NCI-H187 treated with DMSO at 0.1 percent for 48 hours (cell line): ENCODE measurements around the gene TEX53.

Source experiments
- DNase-seq: peaks from one replicate; lab custom pipeline; 2025; lab: John Stamatoyannopoulos, UW

Gene TEX53

DNA sequence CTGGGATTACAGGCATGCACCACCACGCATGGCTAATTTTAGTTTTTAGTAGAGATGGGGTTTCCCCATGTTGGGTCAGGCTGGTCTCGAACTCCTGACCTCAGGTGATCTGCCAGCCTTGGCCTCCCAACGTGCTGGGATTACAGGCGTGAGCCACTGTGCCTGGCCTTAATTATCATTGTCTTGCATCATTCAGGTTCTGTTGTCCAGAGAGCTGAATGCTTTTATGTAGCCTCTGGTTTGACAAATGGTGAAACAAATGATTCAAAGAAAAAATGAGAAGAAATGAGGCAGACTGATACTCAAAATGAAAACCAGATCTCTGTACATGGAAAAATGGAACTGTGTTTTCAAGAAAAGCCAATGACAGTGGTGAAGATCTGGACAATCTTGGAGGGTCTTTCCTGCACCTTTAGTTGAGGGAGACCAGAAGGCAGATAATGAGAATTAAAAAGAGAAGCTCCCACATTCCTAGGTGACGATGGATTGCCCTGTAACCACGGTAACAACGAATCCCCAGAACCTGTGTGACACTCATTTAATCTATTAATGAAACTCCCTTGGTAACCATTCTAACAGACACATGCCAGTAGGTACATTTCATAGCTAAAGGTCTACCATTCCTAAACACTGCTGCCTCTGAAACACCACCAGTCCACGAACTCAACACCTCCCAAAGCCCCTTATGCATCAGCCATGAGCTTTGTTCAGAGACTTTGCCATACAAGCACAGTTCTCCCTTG lies 22.8 kb upstream of the TEX53 start:
- DNase-seq: no peak

DNA sequence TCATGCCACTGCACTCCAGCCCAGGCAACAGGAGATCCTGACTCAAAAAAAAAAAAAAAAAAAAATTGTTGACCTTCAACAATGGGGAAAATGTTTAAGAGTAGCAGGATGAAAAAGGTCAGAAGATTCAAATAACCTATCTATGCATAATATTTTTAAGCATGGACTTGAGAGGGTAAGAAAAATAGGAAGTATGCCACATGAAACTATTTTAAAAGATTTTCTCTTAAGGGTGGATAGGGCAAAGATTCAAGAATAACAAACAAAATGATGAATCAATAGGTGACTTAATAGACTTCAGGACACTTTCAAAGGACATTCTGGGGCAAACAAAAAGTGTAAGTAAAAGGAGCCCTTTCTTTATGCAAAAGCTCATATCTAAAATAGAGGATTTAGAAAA lies 21.2 kb upstream of the TEX53 start:
- DNase-seq: no peak

DNA sequence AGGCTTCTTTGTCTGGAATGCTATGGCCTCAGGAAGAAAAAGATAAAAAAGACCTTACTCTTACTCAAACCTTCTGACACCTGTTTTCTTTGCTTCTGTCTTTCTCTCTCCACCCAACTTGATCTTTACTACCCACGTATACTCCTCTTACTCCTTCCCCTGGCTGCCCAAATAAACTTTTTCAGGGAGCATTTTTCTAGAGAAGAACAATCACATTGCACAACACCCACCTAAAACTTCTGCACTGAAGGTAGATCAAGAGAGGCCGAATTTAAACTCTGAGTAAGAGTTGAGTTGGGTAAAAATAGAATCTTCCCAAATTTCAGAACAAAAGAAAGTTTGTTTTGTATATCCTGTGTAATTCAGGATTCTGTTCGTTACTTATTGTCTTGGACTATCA lies 20.5 kb upstream of the TEX53 start:
- DNase-seq: no peak

DNA sequence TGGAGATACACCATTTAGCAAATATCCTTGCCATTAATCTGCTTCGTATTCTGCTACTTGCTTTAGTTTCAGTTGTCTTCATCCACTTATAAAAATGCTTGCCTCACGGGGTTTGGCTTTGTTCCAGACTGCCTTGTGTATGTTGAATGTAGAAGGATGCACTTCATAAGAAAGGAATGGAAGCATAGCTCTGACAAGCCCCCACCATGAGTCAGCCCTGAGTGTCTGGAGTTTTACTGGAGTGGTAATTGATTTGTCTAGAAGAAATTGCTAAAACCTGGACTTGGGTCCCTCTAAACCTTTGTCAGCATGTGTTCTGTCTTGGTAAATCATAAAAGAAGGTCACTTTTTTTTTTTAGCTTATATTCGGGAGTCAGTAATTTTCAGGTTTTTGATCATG lies 19.8 kb upstream of the TEX53 start:
- DNase-seq: peak; percentile 63

DNA sequence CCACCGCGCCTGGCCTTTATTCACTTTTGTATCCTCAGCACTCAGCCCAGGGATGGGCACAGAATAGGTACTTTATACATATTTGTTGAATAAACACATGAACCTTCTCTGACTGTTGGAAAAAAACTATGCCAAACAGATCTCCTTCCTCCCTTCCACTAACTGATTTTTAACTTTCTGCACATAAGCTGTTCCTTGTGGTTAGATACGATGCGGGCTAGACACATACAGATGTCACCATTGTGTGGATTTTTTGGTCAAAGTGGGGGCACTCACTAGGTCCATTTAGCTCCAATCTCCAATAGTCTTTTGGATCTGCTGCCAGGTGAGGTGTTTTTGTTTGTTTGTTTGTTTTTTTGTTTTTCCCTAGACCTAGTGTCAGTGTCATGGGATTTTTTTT lies 19.3 kb upstream of the TEX53 start:
- no peak for DNase-seq

DNA sequence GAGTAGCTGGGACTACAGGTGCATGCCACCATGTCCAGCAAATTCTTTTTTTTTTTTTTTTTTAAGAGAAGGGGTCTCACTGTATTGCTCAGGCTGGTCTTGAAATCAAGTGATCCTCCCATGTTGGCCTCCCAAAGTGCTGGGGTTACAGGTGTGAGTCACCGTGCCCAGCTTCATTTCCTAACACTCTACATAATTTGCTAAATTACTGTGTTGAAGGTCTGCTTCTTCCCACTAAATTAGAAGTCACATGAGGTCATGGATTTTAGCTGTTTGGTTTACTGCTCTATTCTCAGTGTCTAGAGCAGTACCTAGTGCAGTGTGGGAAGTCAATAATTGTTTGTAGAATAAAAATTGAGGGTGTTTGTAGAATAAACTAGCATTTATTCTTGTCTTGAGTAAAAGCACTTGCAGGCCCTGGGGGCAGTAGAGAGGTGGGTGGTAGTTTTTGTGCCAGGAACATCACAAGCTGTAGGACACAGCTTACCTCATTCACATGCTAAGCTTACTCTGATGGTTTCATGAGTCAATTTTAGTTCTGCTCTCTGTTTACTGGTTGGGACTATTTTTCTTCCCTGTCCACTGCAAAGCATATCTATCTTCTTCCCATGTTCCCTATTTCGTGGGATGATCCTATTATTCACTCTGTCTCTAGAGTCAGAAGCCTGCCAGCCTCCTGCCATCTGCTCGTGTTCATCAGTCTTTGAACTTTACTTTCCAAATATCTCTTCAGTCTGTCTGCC lies 17.4 kb upstream of the TEX53 start:
- no peak for DNase-seq

DNA sequence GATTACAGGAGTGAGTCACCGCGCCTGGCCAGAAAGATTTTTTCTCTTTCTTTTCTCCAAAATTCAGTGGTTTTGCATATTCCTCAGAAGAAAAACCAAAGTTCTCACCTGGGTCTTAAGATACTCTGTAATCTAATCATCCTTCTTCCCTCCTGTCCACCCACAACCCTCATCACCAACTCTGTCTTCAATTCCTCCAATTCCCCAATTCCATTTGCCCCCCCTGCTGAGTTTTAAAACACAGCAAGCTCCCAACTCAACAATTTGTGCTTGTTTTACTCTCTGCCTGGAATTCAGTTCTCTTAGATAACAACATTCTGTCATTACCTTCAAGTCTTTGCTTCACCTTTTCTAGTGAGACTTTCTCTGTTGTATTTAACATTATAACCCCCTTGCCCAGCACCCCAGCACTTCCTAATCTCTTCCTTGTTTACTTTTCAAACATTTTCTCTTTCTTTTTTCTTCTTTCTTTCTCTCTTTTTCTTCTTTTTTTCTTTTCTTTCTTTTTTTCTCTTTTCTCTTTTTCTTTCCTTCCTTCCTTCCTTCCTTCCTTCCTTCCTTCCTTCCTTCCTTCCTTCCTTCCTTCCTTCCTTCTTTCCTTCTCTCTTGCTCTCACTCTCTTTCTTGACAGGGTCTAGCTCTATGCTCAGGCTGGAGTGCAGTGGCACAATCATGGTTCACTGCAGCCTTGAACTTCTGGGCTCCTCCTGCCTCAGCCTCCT lies 16.6 kb upstream of the TEX53 start:
- DNase-seq: no peak

DNA sequence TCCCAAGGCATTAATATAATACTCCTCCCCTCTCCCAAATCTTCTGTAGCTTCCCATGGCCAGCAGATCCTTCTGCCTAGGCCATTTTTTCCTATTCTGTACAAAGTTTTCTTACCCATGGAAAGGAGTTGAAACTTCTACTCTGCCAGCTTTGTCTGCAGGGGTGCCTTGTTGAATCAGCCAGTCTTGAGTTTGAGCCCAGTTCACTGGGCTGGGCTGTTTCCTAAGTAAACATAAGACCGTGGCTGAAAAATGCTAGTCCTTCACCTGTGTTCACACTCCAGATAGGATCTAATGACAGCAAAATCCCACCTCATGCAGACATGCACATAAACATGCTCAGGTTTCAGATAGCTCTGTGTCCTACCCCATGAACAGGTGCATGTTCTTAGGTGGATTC lies 14.0 kb upstream of the TEX53 start:
- no peak for DNase-seq

DNA sequence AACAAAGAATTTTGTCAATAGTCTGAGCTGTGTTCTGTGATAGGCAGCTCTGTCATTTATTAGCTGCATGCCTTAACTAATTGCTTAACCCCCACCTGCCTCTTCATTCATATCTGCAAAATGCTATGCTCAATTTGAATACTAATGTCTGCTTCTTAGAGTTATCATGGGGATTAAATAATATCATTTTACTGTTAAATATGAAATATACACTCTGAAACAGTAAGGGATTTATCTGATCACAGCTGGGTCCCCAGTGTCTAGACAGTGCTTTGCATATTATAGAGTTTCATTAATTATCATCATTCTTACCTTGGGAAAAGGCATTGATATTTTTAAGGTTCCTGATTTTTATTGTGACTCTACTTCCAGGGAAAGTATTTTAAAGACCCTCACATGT lies 12.4 kb upstream of the TEX53 start:
- no peak for DNase-seq

DNA sequence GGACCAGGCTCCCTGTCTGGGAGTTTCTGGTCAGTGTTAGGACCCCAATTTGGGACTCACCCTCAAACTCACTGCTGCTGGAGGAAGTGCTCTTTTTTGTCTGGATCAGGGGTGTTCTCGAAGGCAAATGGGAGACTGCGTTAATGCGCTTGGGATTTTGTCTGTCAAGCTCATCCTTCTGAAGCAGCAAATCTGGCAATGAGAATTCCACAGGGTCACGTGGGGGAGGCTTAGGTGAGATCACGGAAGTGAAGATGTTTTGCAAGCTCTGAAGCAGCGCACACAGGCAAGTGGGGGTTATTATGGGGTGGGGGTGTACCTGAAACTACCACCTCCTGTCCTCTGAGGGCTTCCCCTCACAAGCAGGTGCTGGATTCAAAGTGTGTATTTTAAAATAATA lies 10.5 kb upstream of the TEX53 start:
- DNase-seq: no peak

DNA sequence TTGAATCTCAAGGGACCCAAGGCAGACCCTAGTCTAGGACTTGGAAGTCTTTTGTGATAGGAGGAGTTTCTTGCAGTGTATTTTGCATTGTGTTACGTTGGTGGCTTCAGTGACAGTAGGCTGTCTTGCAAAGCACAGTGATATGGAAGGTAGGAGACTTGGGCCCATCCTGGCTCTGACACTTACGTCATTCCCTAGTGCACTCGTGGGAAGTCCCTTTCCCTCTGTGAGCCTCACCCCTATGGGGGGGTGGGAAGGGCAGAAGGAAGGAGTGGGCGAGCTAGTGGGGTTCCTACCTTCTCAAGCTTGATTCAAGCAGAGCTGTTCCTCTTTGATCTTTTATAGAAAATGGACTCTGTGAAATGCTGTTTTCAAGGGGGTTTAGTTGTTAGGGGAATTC lies 9.2 kb upstream of the TEX53 start:
- DNase-seq: no peak

DNA sequence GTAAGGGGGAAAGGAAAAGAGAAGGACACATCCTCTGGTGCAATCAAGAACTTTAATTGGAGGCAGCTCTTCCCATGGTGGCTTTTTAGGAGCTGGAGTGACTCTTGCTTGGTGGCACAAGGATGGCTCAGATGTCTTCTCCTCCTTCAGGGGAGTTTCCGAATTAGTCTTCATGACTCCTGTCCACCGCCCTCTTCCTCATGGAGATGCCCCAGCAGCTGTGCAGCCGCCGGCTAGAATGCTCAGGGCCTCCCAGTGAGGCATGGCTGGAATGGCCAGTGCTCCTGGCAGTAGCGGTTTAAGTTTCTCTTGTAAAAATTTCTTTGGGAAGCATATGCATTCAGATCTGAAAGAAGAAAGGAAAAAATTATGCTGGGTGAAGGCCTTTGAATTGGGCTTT lies 8.8 kb upstream of the TEX53 start:
- no peak for DNase-seq

DNA sequence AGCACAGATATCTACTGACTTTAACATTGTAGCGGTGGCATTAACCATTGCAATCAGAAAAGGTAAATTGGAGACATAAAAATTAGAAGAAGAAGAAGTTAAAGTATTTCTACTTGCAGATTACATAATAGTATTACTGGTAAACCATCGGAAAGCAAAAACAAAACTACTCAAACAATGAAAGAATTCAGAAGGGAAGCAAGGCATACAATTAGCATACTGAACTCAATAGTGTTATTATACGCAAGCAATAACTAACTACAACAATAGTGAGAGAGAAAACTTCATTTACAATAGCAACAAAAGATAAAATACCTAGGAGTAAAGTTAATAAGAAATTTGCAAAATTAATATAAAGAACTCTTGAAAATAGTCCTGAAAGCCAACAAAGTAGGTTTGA lies 6.6 kb upstream of the TEX53 start:
- DNase-seq: no peak

DNA sequence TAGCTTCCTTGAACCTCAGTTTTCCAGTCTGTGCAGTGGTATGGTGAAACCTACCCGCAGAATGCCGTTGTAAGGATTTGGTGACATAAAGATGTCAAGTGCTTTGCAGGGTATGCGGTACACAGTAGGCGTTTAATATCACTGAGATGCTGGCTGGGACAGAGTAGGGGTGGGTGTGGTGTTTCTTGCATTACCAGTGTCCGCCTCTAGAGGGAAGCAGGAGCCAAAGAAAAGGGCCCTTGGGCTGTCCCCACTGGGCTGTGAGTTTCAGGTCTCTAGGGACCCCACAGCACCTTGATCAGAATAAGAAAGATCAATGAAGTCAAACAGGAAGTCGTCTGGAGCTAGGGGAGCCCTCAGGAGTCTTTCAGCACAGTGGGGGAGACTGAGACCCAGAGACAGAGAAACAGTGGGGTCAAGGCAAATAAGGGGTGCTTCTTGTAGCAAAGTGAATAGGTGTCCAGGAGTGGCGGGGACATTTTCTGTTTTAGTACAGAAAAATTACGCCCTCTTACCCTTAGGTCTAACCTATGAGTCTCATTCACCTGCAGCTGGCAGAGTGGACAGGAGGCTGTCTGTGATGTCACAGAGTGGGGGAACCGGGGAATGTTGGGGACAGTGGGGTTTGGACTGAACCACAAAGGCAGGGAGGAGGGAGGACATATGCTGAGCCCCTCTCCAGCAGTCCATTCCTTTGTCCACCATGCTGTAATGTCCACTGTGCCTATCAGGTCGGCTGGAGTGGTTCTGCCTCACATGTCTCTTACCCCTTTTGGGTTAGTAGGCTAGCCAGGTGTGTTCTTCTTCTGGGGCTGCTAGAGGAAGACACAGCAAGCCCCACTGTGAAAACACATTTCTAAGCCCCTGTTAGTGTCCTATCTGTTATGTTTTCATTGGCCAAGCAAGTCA lies 4.7 kb upstream of the TEX53 start:
- DNase-seq: no peak

DNA sequence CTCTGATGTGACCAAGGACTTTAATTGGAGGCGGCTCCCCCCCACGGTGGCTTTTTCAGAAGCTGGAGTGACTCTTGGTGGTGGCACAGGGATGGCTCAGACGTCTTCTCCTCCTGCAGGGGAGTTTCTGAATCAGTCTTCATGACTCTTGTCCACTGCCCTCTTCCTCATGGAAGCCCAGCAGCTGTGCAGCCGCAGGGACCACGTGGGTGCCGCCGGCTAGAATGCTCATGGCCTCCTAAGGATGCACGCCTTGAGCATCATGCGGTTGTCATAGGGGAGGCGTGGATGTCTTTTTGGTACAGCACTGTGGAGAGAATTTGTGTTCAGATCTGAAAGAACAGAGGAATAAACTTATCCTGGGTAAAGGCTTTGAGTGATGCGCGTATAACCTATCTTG lies 1.3 kb downstream of the TEX53 start:
- DNase-seq: no peak

DNA sequence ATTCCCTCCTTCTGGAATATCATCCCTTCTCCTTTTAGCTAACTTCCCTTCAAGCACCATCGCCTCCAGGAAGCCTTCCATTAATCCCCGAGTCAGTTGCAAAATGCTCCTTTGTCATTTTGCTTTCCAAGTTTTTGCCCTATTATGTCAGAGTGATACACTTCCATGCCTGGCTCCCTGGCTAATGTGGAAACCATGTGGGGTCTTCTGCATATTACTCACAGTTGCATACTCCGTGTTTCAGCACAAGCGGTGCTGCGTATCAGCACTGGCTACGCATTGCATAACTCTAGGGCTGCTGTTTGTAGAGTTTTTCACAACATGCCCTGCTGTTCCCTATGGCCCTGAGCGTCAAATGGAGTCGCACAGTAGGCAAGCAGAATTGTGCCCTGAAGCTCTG lies 1.9 kb downstream of the TEX53 start:
- no peak for DNase-seq

DNA sequence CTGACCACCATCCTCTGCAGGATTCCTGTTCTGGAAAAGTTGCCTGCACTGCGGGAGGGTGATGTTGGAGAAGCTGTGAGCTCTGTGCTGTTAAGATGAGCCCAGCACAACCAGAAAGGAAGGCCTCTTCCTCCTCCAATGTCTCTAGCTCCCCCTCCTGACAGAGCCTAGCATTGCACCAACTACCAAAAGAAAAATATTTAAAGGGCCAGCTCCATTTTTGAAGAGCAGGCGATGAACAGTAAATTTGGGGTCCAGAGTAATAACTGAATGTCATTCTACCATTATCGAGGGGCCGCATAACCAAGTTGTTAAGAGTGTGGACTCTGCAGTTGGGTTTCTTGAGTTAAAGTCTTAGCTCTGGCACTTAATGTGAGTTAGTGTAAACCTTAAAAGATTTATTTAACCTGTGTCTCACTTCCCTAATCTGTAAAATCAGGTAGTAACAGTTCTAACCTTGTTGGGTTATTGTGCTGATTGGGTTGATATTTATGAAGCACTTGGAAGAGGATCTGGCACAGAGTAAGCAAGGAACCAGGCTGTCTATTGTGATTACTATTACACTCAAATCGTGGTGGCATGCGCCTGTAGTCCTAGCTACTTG lies 3.9 kb downstream of the TEX53 start:
- DNase-seq: no peak

DNA sequence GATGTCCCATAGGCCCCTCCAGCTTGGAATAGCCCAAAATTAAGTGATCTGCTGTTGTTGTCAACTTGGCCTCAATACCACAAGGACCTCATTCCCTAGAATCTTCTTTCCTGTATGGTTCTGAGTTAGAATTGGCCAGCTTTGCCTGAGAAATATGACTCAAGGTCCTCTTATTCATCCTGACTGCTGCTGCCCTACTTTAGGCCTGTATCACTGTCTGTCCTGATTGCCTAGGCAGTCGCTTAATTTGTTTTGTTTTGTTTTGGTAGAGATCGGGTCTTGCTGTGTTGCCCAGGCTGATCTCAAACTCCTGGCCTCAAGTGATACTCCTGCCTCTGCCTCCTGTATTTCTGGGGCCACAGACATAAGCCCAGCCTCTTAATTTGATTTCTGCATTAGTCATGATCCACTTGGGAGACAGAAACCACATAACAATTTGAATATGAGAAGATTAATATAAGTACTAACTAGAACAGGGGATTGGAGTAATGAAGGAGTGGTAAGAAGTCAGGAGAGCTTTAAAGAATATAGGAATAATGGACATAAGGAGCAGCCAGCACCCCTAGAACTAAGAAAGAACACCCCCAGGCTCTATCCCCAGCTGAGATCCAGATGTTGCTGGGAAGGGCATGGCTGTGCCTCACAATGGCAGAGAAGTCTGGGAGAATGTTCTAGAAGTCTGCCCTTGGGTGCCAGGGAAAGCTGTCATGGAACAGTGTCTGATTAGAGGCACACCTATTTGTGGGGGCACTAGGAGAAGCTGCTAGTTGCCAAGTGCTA lies 4.6 kb downstream of the TEX53 start:
- no peak for DNase-seq

DNA sequence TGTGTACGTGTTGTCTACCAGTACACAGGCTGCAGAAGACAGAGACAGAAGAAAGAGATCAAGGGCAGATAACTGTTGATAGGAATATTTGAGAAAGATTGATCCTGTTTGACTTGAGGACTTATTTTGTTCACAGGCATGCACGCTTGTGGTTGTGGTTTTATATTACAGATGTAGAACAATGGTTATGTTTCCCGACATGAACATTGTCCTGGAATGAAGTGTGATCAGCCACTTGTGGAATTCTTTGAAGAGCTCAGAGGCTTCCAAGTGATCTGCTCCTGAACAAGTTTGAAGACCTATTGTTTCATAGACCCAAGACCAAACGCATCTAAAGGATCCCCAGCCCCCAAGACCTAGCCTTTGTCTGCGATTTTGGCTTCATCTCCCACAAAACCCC lies 13.7 kb downstream of the TEX53 start:
- DNase-seq: no peak

DNA sequence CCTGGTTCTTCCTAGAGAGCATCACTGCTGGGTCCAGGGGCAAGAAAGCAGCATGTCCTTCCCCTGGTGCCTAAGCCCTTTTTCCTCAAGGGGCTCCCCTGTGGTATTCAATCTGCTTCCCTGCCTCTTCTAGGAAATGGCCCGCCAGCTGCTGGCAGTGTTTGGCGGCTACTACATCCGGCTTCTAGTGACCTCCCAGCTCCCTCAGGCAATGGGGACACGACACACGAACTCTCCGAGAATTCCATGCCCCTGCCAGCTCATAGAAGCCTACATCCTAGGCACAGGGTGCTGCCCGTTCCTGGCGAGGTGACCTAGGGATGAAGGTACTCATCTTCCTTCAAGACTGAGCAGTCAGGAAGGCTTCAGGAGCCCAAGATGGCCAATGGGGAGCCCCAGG lies 14.6 kb downstream of the TEX53 start:
- DNase-seq: no peak

DNA sequence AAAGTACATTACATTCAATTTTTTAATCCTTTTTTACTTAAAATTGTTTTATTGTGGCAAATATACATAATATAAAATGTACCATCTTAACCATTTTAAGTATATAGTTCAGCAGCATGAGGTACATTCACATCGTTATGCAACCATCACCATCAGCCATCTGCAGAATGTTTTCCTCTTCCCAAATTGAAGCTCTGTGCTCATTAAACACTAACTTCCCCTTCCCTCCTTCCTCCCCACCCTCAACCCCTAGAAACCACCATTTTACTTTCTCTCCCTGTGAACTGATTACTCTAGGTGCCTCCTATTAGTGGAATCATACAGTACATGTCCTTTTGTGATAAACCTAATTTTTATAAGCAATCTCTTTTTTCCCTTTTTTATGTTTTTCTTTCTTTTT lies 15.6 kb downstream of the TEX53 start:
- DNase-seq: no peak
